Epithelial cell of esophagus (primary cell): ENCODE measurements around the gene OR5AN1.
"Not testable (repeated sequence)": the region's sequence is repeated elsewhere in the genome, so short reads cannot be mapped to it uniquely, and the experiment has no call there.

Experiments used
- DNase-seq: peaks from one replicate; pipeline ENCODE4 v3.0.0; 2010; ENCODE audit warnings: low read depth
- H3K4me3 ChIP-seq: 2 replicates; pipeline ENCODE4 v1.5.1; 2011; ENCODE audit warnings: mild to moderate bottlenecking, low read length, control low read depth
- TF ChIP-seq, protein P1 (sequence below): IDR thresholded peaks from 2 replicates; pipeline ENCODE4 v1.5.1; 2011; ENCODE audit warnings: low read depth, mild to moderate bottlenecking, low read length, control low read depth, inconsistent platforms; ENCODE audit not compliant: insufficient read depth; ENCODE audit errors: missing control alignments

Gene OR5AN1, protein sequence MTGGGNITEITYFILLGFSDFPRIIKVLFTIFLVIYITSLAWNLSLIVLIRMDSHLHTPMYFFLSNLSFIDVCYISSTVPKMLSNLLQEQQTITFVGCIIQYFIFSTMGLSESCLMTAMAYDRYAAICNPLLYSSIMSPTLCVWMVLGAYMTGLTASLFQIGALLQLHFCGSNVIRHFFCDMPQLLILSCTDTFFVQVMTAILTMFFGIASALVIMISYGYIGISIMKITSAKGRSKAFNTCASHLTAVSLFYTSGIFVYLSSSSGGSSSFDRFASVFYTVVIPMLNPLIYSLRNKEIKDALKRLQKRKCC

DNA sequence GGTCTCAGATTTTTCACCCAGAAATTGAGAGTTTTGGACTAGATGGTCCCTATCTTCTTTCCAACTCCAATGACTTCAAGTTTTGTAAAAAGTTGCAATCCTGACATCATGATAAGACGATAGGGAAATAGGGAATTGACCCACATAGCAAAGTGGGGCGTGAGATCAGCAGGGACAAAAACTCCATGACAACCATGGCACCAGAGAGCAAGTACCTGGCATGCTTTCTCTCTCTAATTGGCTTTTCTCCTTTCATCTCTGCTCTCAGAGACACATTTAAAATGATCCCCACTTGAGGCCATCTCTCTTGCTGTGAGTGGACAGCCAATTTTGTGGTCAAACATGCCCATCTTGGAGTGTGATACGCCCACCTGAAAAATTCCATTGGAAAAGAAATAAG is at the start of gene OR5AN1:
Gene OR5AN1, plus strand, starts transcription at position 301 of the 400 bp plus-strand sequence. CDS start 5,564 bp downstream, outside the sequence.
- DNase-seq = no peak
- H3K4me3 ChIP-seq = no peak within 1 kb of the TSS
- TF ChIP-seq, protein P1, sequence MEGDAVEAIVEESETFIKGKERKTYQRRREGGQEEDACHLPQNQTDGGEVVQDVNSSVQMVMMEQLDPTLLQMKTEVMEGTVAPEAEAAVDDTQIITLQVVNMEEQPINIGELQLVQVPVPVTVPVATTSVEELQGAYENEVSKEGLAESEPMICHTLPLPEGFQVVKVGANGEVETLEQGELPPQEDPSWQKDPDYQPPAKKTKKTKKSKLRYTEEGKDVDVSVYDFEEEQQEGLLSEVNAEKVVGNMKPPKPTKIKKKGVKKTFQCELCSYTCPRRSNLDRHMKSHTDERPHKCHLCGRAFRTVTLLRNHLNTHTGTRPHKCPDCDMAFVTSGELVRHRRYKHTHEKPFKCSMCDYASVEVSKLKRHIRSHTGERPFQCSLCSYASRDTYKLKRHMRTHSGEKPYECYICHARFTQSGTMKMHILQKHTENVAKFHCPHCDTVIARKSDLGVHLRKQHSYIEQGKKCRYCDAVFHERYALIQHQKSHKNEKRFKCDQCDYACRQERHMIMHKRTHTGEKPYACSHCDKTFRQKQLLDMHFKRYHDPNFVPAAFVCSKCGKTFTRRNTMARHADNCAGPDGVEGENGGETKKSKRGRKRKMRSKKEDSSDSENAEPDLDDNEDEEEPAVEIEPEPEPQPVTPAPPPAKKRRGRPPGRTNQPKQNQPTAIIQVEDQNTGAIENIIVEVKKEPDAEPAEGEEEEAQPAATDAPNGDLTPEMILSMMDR = no peak

DNA sequence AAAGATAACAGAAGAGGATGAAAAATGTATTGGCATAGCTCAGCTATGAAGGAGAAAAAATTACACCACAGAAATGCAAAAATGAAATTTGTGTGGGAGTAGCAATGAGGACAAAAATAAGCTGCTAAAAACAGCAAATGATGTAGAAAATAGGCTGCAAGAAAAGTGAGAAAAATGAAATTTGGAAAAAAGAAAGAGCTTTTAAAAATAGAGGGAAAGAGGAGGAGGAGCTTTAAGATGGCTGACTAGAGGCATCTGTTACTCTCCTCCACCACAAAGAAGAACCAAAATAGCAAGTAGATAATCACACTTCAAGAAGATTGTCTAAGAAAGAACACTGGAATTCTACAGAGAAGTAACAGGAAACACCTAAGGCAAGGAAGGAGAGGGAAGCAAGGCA is 23.7 kb upstream of the OR5AN1 start:
- TF ChIP-seq, protein P1 = no peak
- H3K4me3 ChIP-seq = no peak overlapping the region
- no peak for DNase-seq

DNA sequence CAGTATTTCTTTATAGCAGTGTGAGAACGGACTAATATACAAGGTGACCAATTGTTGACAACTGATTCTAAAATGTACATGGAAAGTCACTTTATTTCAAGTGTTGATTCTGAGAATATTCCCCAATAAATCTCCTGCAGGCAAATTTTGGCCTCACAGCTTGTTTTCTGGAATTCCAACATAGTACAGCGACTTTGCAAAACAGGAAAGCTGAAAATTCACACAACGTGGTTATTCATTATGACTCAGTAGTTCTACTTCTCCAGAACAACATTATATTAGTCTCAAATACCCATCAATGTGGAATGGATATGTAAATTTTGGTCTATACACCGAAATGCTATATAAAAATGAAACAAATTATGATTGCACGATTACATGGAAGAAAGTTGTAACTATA is 22.5 kb upstream of the OR5AN1 start:
- no peak for DNase-seq
- TF ChIP-seq, protein P1 = no peak
- H3K4me3 ChIP-seq = no peak overlapping the region

DNA sequence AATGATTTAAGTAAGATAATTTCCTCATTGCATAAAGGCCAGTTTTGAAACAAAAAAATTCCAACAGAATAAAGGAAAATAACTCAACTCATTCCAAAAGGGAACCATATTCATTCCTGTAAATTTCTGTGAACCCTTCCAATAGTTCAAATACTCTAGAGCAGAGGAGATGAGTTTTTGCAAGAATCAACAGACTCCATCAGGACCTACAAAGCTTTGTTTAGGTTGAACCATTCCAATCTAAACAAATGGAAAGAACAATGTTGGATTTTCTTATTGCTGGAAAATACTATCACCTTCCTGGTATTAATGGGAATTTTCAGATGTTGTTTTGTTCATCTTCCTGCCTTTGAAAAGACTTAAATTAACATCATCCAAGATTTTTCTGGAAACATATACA is 21.8 kb upstream of the OR5AN1 start:
- no peak overlapping the region for H3K4me3 ChIP-seq
- TF ChIP-seq, protein P1 = no peak
- DNase-seq = no peak

DNA sequence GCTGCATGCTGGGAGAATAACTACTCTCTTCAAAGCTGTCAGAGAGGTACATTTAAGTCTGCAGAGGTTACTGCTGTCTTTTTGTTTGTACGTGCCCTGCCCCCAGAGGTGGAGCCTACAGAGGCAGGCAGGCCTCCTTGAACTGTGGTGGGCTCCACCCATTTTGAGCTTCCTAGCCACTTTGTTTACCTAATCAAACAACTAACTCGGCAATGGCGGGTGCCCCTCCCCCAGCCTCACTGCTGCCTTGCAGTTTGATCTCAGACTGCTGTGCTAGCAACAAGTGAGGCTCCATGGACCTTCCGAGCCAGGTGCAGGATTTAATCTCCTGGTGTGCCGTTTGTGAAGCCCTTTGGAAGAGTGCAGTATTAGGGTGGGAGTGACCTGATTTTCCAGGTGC is 9.0 kb upstream of the OR5AN1 start:
- H3K4me3 ChIP-seq, DNase-seq: not testable (repeated sequence)

DNA sequence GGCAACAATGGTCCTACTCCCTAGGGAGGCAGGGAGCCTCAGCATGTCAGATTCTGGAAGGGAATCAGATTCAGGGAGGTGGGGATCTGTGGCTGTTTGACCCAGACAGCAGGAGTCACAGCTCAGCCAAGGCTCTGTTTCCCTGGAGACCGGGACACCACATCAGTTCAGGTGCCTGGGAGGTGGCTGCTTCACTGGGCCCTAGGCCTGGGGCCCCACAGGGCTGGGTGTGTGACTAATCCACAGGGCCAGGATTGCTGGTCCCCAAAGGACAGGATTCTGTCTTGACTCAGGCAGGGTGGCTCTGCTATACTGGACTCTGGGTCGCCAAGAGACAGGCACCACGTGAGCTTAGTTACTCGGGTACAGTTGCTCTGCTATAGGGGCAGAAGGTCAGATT is 3.5 kb upstream of the OR5AN1 start:
- TF ChIP-seq, protein P1 = no peak
- DNase-seq = no peak
- H3K4me3 ChIP-seq = no peak overlapping the region

DNA sequence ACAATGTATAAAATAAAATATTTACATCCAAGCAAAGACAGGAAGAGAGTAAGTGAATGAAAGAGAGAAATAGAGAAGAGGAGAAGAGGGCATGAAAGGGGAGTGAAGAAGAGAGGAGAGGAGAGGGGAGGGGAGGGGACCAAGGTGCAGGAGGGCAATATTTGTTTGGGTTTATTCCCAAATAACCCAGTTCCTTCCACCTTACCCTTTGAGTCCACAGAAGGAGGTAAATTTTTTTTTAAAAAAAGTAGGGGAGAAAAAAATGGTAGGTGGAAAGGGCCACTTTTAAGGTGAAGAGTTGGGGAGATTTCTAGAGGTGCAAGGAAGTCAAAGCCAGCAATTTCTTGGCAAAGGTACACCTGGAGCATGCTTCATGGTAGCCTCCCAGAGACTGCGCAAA is 2.1 kb upstream of the OR5AN1 start:
- TF ChIP-seq, protein P1 = no peak
- H3K4me3 ChIP-seq = no peak overlapping the region
- DNase-seq = no peak
